ENCODE data around the gene NUDT16L1.

DNA sequence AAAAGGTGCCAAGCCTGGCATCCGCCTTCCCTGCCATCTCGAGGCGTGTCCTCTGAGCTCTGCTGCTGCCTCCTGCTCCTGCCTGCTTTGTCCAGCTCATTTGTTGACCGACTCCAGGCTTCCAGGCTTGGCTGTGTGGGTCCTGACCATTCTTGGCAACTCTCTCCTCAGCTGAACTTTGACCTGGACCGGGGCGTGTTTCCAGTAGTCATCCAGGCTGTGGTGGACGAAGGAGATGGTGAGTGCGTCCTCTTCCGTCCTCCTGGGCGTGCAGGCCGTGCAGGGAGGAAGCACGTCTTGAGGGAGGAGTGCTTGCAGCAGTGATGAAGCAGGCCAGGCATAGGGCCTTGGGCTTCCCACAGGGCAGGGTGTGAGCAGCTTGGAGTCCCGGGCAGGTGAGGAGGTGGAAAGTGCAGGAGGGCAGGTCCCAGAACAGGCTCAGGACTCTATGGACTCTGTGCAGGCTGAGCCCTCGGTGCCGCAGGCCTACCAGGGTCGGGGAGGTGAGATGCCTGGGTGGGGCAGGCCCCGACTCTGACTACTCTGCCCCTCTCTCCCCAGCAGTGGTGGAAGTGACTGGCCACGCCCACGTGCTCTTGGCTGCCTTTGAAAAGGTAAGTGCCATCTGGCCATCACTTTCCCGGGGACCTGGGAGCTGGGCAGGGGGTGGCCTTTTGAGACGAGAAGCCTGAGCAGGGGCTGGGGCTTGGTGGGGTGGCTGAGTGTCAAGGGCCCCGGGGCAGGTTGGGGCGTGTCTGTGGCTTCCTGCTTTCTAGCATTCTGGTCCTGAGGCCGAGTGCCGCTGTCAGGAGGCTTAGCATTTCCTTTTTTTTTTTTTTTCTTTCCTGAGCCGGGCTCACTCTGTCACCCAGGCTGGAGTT, 28.6 kb upstream of the NUDT16L1 start:
- TF ChIP-seq CTCF (conservative IDR thresholded peaks at IDR 0.05; ENCODE audit: low read depth, low read length) (no peak), EZH2 (IDR thresholded peaks at IDR 0.05; ENCODE audit: low read length, unreplicated experiment) (no peak), EZH2phosphoT487 (IDR thresholded peaks at IDR 0.05; ENCODE audit: borderline replicate concordance, low read length) (no peak)

Data from PC-3 (cell line).